ENCODE results near the gene AP3B2. TPM values are rescaled to one million over a fixed set of nuclear protein-coding genes. Genes with fewer than 3 reads are reported as not detected.

Gene AP3B2
- polyA plus RNA-seq, 4 donors = 2.8 to 6.8 TPM; not detected in 2

GRCh38 chr15:82688691-82689090, 21.0 kb downstream of the AP3B2 start:
- Histone ChIP-seq H3K4me3 (ENCODE audit: low read depth in 1 of 3, low read length in 3 of 3) (no peak overlapping the region), H3K4me1 (ENCODE audit: control insufficient read depth in 3 of 3, insufficient read depth in 2 of 3, low read depth in 1 of 3, low read length in 2 of 3) (no peaks in the 10 kb centered on the region), H3K27me3 (ENCODE audit: control insufficient read depth in 3 of 3, insufficient read depth in 3 of 3, low read length in 3 of 3) (peaks cover 0 to 2% (median 0%) of the 10 kb centered on the region in 3 donors), H3K9me3 (ENCODE audit: control insufficient read depth in 2 of 2, insufficient read depth in 1 of 2, low read depth in 1 of 2, low read length in 1 of 2) (peaks cover 0 to 2% of the 10 kb centered on the region in 2 donors), H3K36me3 (ENCODE audit: control insufficient read depth in 3 of 3, insufficient read depth in 2 of 3, low read depth in 1 of 3, low read length in 3 of 3) (no peaks in the 10 kb centered on the region), H3K27ac (ENCODE audit: low read depth in 1 of 3, low read length in 2 of 3) (no peak overlapping the region)
- 85 to 86% (median 86%) methylated on average over 10 of the region's 10 CpGs for WGBS, 3 donors
- FAIRE-seq = no peak
- no peak for DNase-seq

GRCh38 chr15:82681371-82681770, 28.3 kb downstream of the AP3B2 start:
- no peak overlapping the region for H3K27ac ChIP-seq (ENCODE audit: low read depth in 1 of 3, low read length in 2 of 3)
- peaks cover 0 to 4% (median 0%) of the 10 kb centered on the region in 3 donors for H3K4me1 ChIP-seq (ENCODE audit: control insufficient read depth in 3 of 3, insufficient read depth in 2 of 3, low read depth in 1 of 3, low read length in 2 of 3)
- peak overlapping the region in 1 of 3 donors; percentile 75 for H3K4me3 ChIP-seq (ENCODE audit: low read depth in 1 of 3, low read length in 3 of 3)
- H3K9me3 ChIP-seq (ENCODE audit: control insufficient read depth in 2 of 2, insufficient read depth in 1 of 2, low read depth in 1 of 2, low read length in 1 of 2) = no peaks in the 10 kb centered on the region
- FAIRE-seq = no peak
- H3K27me3 ChIP-seq (ENCODE audit: control insufficient read depth in 3 of 3, insufficient read depth in 3 of 3, low read length in 3 of 3) = peaks cover 0 to 9% (median 5%) of the 10 kb centered on the region in 3 donors
- no peak for DNase-seq
- H3K36me3 ChIP-seq (ENCODE audit: control insufficient read depth in 3 of 3, insufficient read depth in 2 of 3, low read depth in 1 of 3, low read length in 3 of 3) = no peaks in the 10 kb centered on the region
- WGBS, 3 donors = 88 to 94% (median 91%) methylated on average over 10 of the region's 10 CpGs

GRCh38 chr15:82680200-82681102, 29.2 kb downstream of the AP3B2 start:
- Histone ChIP-seq H3K4me1 (ENCODE audit: control insufficient read depth in 3 of 3, insufficient read depth in 2 of 3, low read depth in 1 of 3, low read length in 2 of 3) (peaks cover 0 to 4% (median 0%) of the 10 kb centered on the region in 3 donors), H3K9me3 (ENCODE audit: control insufficient read depth in 2 of 2, insufficient read depth in 1 of 2, low read depth in 1 of 2, low read length in 1 of 2) (no peaks in the 10 kb centered on the region), H3K4me3 (ENCODE audit: low read depth in 1 of 3, low read length in 3 of 3) (peak overlapping the region in 2 of 3 donors; percentile 43 to 75), H3K27ac (ENCODE audit: low read depth in 1 of 3, low read length in 2 of 3) (peak overlapping the region in 1 of 3 donors; percentile 38), H3K27me3 (ENCODE audit: control insufficient read depth in 3 of 3, insufficient read depth in 3 of 3, low read length in 3 of 3) (peaks cover 0 to 9% (median 5%) of the 10 kb centered on the region in 3 donors), H3K36me3 (ENCODE audit: control insufficient read depth in 3 of 3, insufficient read depth in 2 of 3, low read depth in 1 of 3, low read length in 3 of 3) (no peaks in the 10 kb centered on the region)
- 2 to 6% (median 4%) methylated on average over 57 to 76 of the region's 76 CpGs for WGBS, 3 donors
- no peak for FAIRE-seq
- DNase-seq = peak; percentile 68 to 87

GRCh38 chr15:82679626-82680199, 30.0 kb downstream of the AP3B2 start:
- Histone ChIP-seq H3K4me3 (ENCODE audit: low read depth in 1 of 3, low read length in 3 of 3) (peak overlapping the region in 2 of 3 donors; percentile 43 to 75), H3K27me3 (ENCODE audit: control insufficient read depth in 3 of 3, insufficient read depth in 3 of 3, low read length in 3 of 3) (peaks cover 0 to 9% (median 5%) of the 10 kb centered on the region in 3 donors), H3K9me3 (ENCODE audit: control insufficient read depth in 2 of 2, insufficient read depth in 1 of 2, low read depth in 1 of 2, low read length in 1 of 2) (no peaks in the 10 kb centered on the region), H3K4me1 (ENCODE audit: control insufficient read depth in 3 of 3, insufficient read depth in 2 of 3, low read depth in 1 of 3, low read length in 2 of 3) (peaks cover 0 to 4% (median 0%) of the 10 kb centered on the region in 3 donors), H3K36me3 (ENCODE audit: control insufficient read depth in 3 of 3, insufficient read depth in 2 of 3, low read depth in 1 of 3, low read length in 3 of 3) (no peaks in the 10 kb centered on the region), H3K27ac (ENCODE audit: low read depth in 1 of 3, low read length in 2 of 3) (no peak overlapping the region)
- DNase-seq (no peak), FAIRE-seq (no peak)
- 26 to 30% (median 28%) methylated on average over 18 to 19 of the region's 19 CpGs for WGBS, 3 donors

DNA sequence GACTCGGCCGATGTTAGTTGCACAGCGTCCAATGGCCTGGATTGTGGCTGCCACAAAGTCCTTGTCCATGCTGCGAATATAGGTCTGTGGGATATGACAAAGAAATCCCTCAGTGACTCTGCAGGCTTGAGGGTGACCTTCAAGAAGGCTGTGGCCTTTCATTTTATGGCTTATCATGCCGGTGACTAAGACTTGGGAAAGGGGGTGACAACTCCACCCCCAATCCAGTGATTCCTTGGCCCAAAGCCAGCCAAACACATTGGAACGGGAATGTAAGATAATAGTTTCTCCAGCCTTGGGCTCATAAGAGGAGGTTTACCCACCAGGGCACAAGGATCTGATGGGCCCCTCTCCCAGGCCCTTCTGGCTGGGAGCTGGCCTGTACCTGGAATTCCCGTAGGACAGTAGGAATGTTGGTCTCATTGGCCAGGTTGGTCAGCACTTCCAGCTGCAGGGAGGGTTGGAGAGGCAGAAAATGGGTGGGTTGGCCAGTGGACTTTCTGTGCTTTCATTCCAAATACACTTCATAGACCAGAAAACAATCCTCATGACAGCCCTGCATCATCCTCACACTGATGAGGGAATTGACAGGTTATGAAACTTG, 31.9 kb downstream of the AP3B2 start:
- Histone ChIP-seq H3K27me3 (ENCODE audit: control insufficient read depth in 3 of 3, insufficient read depth in 3 of 3, low read length in 3 of 3) (peaks cover 0 to 9% (median 3%) of the 10 kb centered on the region in 3 donors), H3K36me3 (ENCODE audit: control insufficient read depth in 3 of 3, insufficient read depth in 2 of 3, low read depth in 1 of 3, low read length in 3 of 3) (no peaks in the 10 kb centered on the region), H3K9me3 (ENCODE audit: control insufficient read depth in 2 of 2, insufficient read depth in 1 of 2, low read depth in 1 of 2, low read length in 1 of 2) (no peaks in the 10 kb centered on the region), H3K27ac (ENCODE audit: low read depth in 1 of 3, low read length in 2 of 3) (no peak overlapping the region), H3K4me1 (ENCODE audit: control insufficient read depth in 3 of 3, insufficient read depth in 2 of 3, low read depth in 1 of 3, low read length in 2 of 3) (peaks cover 0 to 4% (median 0%) of the 10 kb centered on the region in 3 donors), H3K4me3 (ENCODE audit: low read depth in 1 of 3, low read length in 3 of 3) (no peak overlapping the region)
- FAIRE-seq = no peak
- WGBS, 3 donors = 68 to 84% (median 77%) methylated on average over 7 of the region's 7 CpGs
- DNase-seq = no peak

- H3K4me3 ChIP-seq (ENCODE audit: low read depth in 1 of 3, low read length in 3 of 3) = no peak overlapping the region
- FAIRE-seq (no peak), DNase-seq (no peak)
- H3K27me3 ChIP-seq (ENCODE audit: control insufficient read depth in 3 of 3, insufficient read depth in 3 of 3, low read length in 3 of 3) = peaks cover 0 to under 1% (median 0%) of the 10 kb centered on the region in 3 donors
- WGBS, 3 donors = 68 to 76% (median 76%) methylated on average over 2 of the region's 2 CpGs
- no peaks in the 10 kb centered on the region for H3K9me3 ChIP-seq (ENCODE audit: control insufficient read depth in 2 of 2, insufficient read depth in 1 of 2, low read depth in 1 of 2, low read length in 1 of 2)
- no peaks in the 10 kb centered on the region for H3K36me3 ChIP-seq (ENCODE audit: control insufficient read depth in 3 of 3, insufficient read depth in 2 of 3, low read depth in 1 of 3, low read length in 3 of 3)
- no peak overlapping the region for H3K27ac ChIP-seq (ENCODE audit: low read depth in 1 of 3, low read length in 2 of 3)
- H3K4me1 ChIP-seq (ENCODE audit: control insufficient read depth in 3 of 3, insufficient read depth in 2 of 3, low read depth in 1 of 3, low read length in 2 of 3) = no peaks in the 10 kb centered on the region
Measured at GRCh38 chr15:82674873-82675272, 34.8 kb downstream of the AP3B2 start.

DNA sequence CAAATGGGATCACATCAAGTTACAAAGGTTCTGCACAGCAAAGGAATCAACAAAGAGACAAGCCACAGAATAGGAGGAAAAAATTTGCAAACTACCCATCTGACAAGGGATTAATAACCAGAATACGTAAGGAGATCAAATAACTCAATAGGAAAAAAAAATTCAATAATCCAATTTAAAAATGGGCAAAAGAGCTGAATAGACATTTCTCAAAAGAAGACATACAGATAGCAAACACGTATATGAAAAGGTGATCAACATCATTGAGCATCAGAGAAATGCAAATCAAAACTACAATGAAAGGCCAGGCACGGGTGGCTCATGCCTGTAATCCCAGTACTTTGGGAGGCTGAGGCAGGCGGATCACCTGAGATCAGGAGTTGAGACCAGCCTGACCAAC, 39.0 kb downstream of the AP3B2 start:
- DNase-seq (no peak), FAIRE-seq (no peak)
- H3K9me3 ChIP-seq (ENCODE audit: control insufficient read depth in 2 of 2, insufficient read depth in 1 of 2, low read depth in 1 of 2, low read length in 1 of 2) = no peaks in the 10 kb centered on the region
- no peak overlapping the region for H3K27ac ChIP-seq (ENCODE audit: low read depth in 1 of 3, low read length in 2 of 3)
- WGBS, 3 donors = 85 to 91% (median 91%) methylated on average over 4 of the region's 4 CpGs
- H3K4me1 ChIP-seq (ENCODE audit: control insufficient read depth in 3 of 3, insufficient read depth in 2 of 3, low read depth in 1 of 3, low read length in 2 of 3) = no peaks in the 10 kb centered on the region
- no peak overlapping the region for H3K4me3 ChIP-seq (ENCODE audit: low read depth in 1 of 3, low read length in 3 of 3)
- H3K36me3 ChIP-seq (ENCODE audit: control insufficient read depth in 3 of 3, insufficient read depth in 2 of 3, low read depth in 1 of 3, low read length in 3 of 3) = no peaks in the 10 kb centered on the region
- H3K27me3 ChIP-seq (ENCODE audit: control insufficient read depth in 3 of 3, insufficient read depth in 3 of 3, low read length in 3 of 3) = peaks cover 0 to 4% (median 0%) of the 10 kb centered on the region in 3 donors

DNA sequence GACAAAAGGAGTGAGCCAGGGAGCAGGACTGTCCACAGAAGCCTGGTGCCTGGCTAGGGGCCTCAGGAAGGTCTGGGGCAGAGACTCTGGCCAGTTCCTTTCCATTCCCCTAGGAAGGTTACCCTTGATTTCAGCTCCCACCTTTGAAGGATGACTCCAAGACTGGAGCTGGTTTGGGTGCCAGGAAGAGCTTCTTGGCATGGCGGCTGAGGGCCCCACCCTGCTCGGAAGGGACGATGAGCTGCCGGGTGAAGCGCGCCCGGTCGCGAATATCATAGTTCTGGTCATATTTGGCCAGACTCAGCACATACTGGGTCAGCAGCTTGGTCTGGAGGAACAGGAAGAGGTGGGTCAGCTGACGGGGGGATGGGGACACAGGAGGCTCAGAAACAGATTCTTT, 43.1 kb downstream of the AP3B2 start:
- H3K9me3 ChIP-seq (ENCODE audit: control insufficient read depth in 2 of 2, insufficient read depth in 1 of 2, low read depth in 1 of 2, low read length in 1 of 2) = peaks cover 0 to 4% of the 10 kb centered on the region in 2 donors
- no peak for DNase-seq
- FAIRE-seq = no peak
- H3K27me3 ChIP-seq (ENCODE audit: control insufficient read depth in 3 of 3, insufficient read depth in 3 of 3, low read length in 3 of 3) = peaks cover 0 to 4% (median 0%) of the 10 kb centered on the region in 3 donors
- H3K36me3 ChIP-seq (ENCODE audit: control insufficient read depth in 3 of 3, insufficient read depth in 2 of 3, low read depth in 1 of 3, low read length in 3 of 3) = no peaks in the 10 kb centered on the region
- no peak overlapping the region for H3K4me3 ChIP-seq (ENCODE audit: low read depth in 1 of 3, low read length in 3 of 3)
- no peak overlapping the region for H3K27ac ChIP-seq (ENCODE audit: low read depth in 1 of 3, low read length in 2 of 3)
- 92 to 94% (median 93%) methylated on average over 10 of the region's 10 CpGs for WGBS, 3 donors
- H3K4me1 ChIP-seq (ENCODE audit: control insufficient read depth in 3 of 3, insufficient read depth in 2 of 3, low read depth in 1 of 3, low read length in 2 of 3) = no peaks in the 10 kb centered on the region
